ENCODE results near the gene DDX56. TPM values are rescaled to one million over a fixed set of nuclear protein-coding genes. Genes with fewer than 3 reads are reported as not detected.

DDX56 gene
- 33.9 and 35.5 TPM in 2 replicates for total RNA-seq

GRCh38 chr7:44573464-44574286, at the start of gene DDX56:
TSS of gene DDX56 (minus strand) at chr7:44573908. CDS start at chr7:44573895, 13 bp downstream.

GRCh38 chr7:44606341-44607140, 32.8 kb upstream of the DDX56 start, which contains the start of gene OGDH:
TSS of gene OGDH (plus strand) at chr7:44606627. CDS start at chr7:44624344, 17,717 bp downstream.

GRCh38 chr7:44581879-44582603, 8.3 kb upstream of the DDX56 start, which contains the start of gene TMED4:
TSS of gene TMED4 (minus strand) at chr7:44582231. CDS start at chr7:44582206, 25 bp downstream.

GRCh38 chr7:44541028-44541869, 32.5 kb downstream of the DDX56 start, which contains the start of gene NPC1L1:
TSS of gene NPC1L1 (minus strand) at chr7:44541330. CDS start at chr7:44541259, 71 bp downstream.

Other genes with a start within 250 kb of the DDX56 start
- 0.17 TPM in 1 of 2 replicates, not detected in the other for gene CAMK2B, start 248.3 kb downstream of the DDX56 start, total RNA-seq
- 98.4 and 133 TPM in 2 replicates for gene NUDCD3, start 83.2 kb downstream of the DDX56 start, total RNA-seq
- gene NPC1L1, start 32.6 kb downstream of the DDX56 start, total RNA-seq, result under 0.01 and 0.09 TPM in 2 replicates
- gene TMED4, start 8.3 kb upstream of the DDX56 start, total RNA-seq, result 68.9 and 78.0 TPM in 2 replicates
- gene OGDH, start 32.7 kb upstream of the DDX56 start, total RNA-seq, result 48.1 and 50.7 TPM in 2 replicates
- gene ZMIZ2, start 174.9 kb upstream of the DDX56 start, total RNA-seq, result 6.9 and 8.1 TPM in 2 replicates
- gene PPIA, start 222.8 kb upstream of the DDX56 start, total RNA-seq, result 773 and 1,099 TPM in 2 replicates

All from bronchial smooth muscle cell (primary cell).